GM18526 (cell line): ENCODE data around the gene IL37.

Experiments used
- POLR2A ChIP-seq: IDR thresholded peaks from 3 replicates; pipeline ENCODE4 v1.6.1; 2011; ENCODE audit not compliant: insufficient read length; ENCODE audit errors: extremely low read depth

The IL37 gene

GRCh38 chr2:112962308-112963175 is 51.6 kb downstream of the IL37 start:
- no peak for TF ChIP-seq POLR2A

DNA sequence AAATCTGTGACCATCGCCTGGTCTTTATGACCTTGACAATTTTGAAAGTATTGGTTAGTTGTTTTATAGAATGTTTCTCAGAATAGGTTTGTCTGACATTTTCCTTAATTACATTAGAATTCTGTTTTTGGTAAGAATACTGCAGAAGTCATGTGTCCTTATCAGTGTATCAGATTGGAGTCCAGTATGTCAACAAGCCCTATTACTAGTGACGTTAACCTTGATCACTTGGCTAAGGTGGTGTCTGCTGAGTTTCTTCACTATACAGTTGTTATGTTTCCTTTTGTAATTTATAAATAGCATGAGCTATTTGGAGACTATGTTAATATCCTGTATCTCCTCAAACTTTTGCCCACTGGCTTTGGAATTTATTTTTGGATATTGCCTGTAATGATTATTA is 56.1 kb downstream of the IL37 start:
- TF ChIP-seq POLR2A: no peak
